Naive B cell (primary cell): ENCODE results near the gene C11orf21. TPM values are rescaled to one million over a fixed set of nuclear protein-coding genes. Genes with fewer than 3 reads are reported as not detected.

ENCODE experiments used
- ATAC-seq, 2 donors: fragments of 150-1000 bp; cut with Tn5 transposase; 2 replicates each; pipeline ENCODE4 v1.10.0; 2021; ENCODE audit warnings: low read depth in 2 of 2, mild to moderate bottlenecking in 2 of 2, moderate library complexity in 2 of 2
- DNase-seq: peaks from one replicate; pipeline ENCODE4 v3.0.0; 2022
- H3K27ac Mint-ChIP-seq, 6 donors: one replicate each; pipeline ENCODE4 v1.8.0; 2020 to 2022; ENCODE audit warnings: mild to moderate bottlenecking in 6 of 6, mixed read lengths in 6 of 6, moderate library complexity in 5 of 6, inconsistent platforms in 2 of 6
- H3K27me3 Mint-ChIP-seq, 3 donors: one replicate each; pipeline ENCODE4 v1.8.0; 2021 to 2022; ENCODE audit warnings: mixed read lengths in 3 of 3, mild to moderate bottlenecking in 1 of 3
- H3K36me3 Mint-ChIP-seq, 2 donors: one replicate each; pipeline ENCODE4 v1.8.0; 2020 to 2022; ENCODE audit warnings: mixed read lengths in 2 of 2, inconsistent platforms in 1 of 2, mild to moderate bottlenecking in 1 of 2
- H3K4me1 Mint-ChIP-seq, 3 donors: one replicate each; pipeline ENCODE4 v1.8.0; 2020 to 2022; ENCODE audit warnings: mixed read lengths in 3 of 3, inconsistent platforms in 1 of 3, mild to moderate bottlenecking in 1 of 3, moderate library complexity in 1 of 3
- H3K4me3 Mint-ChIP-seq, 8 donors: one replicate each; pipeline ENCODE4 v1.8.0; 2020 to 2022; ENCODE audit warnings: mild to moderate bottlenecking in 8 of 8, mixed read lengths in 8 of 8, moderate library complexity in 8 of 8, inconsistent platforms in 2 of 8
- H3K9me3 Mint-ChIP-seq, 7 donors: one replicate each; pipeline ENCODE4 v1.8.0; 2020 to 2022; ENCODE audit warnings: mixed read lengths in 7 of 7, mild to moderate bottlenecking in 5 of 7, inconsistent platforms in 2 of 7, moderate library complexity in 1 of 7
- polyA plus RNA-seq, 6 donors: library from polyadenylated mRNA; unstranded; fragments of 300-500 nt; fragmentation: Illumina TruSeq; gene quantifications; one replicate each; pipeline ENCODE4 v1.2.3, GENCODE V29; 2021; ENCODE audit warnings: low read depth in 6 of 6

Gene C11orf21
- polyA plus RNA-seq, 6 donors from 2014 or later, result 8.3 to 15.4 (median 10.2) TPM

DNA sequence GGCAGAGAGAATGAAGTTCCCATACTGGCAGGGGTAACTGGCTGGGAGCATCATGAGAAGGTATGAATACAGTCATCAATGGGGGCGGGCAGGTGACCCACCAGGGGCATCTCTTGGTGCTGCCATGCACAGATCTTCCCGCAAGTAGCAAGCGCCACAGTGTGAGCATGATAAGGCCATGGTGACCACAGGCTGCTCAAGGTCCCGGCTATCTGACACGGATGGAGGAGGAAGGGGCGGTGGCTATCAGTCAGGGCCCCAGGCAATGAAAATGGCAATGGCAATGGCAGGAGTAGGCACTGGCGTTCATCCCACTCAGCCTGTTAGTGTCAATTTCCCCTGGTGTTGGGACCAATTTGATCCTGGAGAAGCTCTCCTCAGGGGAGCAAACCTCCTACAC is 53.0 kb downstream of the C11orf21 start:
- Mint-ChIP-seq H3K9me3 (peaks cover 0 to 4% (median 0%) of the 10 kb centered on the region in 7 donors), H3K27ac (no peak overlapping the region)
- ATAC-seq, result no peak

GRCh38 chr11:2248242-2248641 is 53.5 kb downstream of the C11orf21 start:
- Mint-ChIP-seq H3K27me3 (peaks cover 9 to 38% (median 31%) of the 10 kb centered on the region in 3 donors), H3K4me3 (no peak overlapping the region), H3K9me3 (peaks cover 0 to 2% (median 0%) of the 10 kb centered on the region in 7 donors), H3K36me3 (no peaks in the 10 kb centered on the region), H3K4me1 (no peaks in the 10 kb centered on the region), H3K27ac (no peak overlapping the region)
- no peak for ATAC-seq
- no peak for DNase-seq

More for the DNA sequence above, 53.0 kb downstream of the C11orf21 start:
- DNase-seq, result no peak
- no peaks in the 10 kb centered on the region for H3K36me3 Mint-ChIP-seq
- no peak overlapping the region for H3K4me3 Mint-ChIP-seq
- H3K27me3 Mint-ChIP-seq, result peaks cover 9 to 33% (median 26%) of the 10 kb centered on the region in 3 donors
- H3K4me1 Mint-ChIP-seq, result no peaks in the 10 kb centered on the region

- H3K27ac Mint-ChIP-seq, result no peak overlapping the region
Observed at GRCh38 chr11:2247496-2247895, 54.2 kb downstream of the C11orf21 start.

More at GRCh38 chr11:2247496-2247895, 54.2 kb downstream of the C11orf21 start:
- no peak overlapping the region for H3K4me3 Mint-ChIP-seq
- peaks cover 3 to 10% (median 6%) of the 10 kb centered on the region in 7 donors for H3K9me3 Mint-ChIP-seq
- H3K27me3 Mint-ChIP-seq, result peaks cover 14 to 45% (median 37%) of the 10 kb centered on the region in 3 donors
- ATAC-seq (no peak), DNase-seq (no peak)
- H3K36me3 Mint-ChIP-seq, result no peaks in the 10 kb centered on the region
- no peaks in the 10 kb centered on the region for H3K4me1 Mint-ChIP-seq

Other genes starting within 250 kb of the C11orf21 start
- gene IGF2, start 162.5 kb downstream of the C11orf21 start, polyA plus RNA-seq, result not detected
- gene INS, start 140.7 kb downstream of the C11orf21 start, polyA plus RNA-seq, result not detected
- gene TH, start 130.1 kb downstream of the C11orf21 start, polyA plus RNA-seq, result not detected
- gene ASCL2, start 31.3 kb downstream of the C11orf21 start, polyA plus RNA-seq, result 1 to 10 TPM in 1 of 6 donors, under 1 TPM in 4, not detected in 1; 0.35 to 1.7 (median 0.60) TPM
- 10 to 100 TPM in 4 of 6 donors, 1 to 10 TPM in 2; 6.5 to 24.0 (median 13.5) TPM for gene TSPAN32, start 95 bp upstream of the C11orf21 start, polyA plus RNA-seq
- gene CD81, start 75.4 kb upstream of the C11orf21 start, polyA plus RNA-seq, result 100 to 1,000 TPM; 110 to 279 (median 240) TPM
- gene TSSC4, start 98.8 kb upstream of the C11orf21 start, polyA plus RNA-seq, result 10 to 100 TPM; 54.7 to 76.0 (median 67.9) TPM
- not detected for gene TRPM5, start 142.6 kb upstream of the C11orf21 start, polyA plus RNA-seq
- gene KCNQ1, start 143.1 kb upstream of the C11orf21 start, polyA plus RNA-seq, result 10 to 100 TPM in 3 of 6 donors, 1 to 10 TPM in 3; 9.3 to 22.6 (median 10.3) TPM